H1 (cell line): ENCODE results near the gene GP1BB. TPM values are rescaled to one million over a fixed set of nuclear protein-coding genes. Genes with fewer than 3 reads are reported as not detected.

Experiments
- polyA plus RNA-seq, 7 experiments: library from polyadenylated mRNA; depleted of rRNA in 3 of 7; stranded (reverse) in 5 of 7; unstranded in 2 of 7; fragments of >200 nt in 5 of 7; fragments of 200-250 nt in 2 of 7; gene quantifications; 1 replicate in 5 of 7; 2 replicates in 1 of 7; 4 replicates in 1 of 7; pipeline versions ENCODE4 v1.2.1 to v1.2.3, GENCODE V29; 2011 to 2013; ENCODE audit warnings: missing spikeins in 2 of 7, mixed read lengths in 2 of 7
- total RNA-seq: library from RNA; stranded (reverse); fragmentation: NEBNext Ultra II Directional; extraction: Animal tissue kit (Norgen Biotek cat#: 25700); gene quantifications from 2 replicates; pipeline ENCODE4 v1.2.1, GENCODE V29; 2021
- TF ChIP-seq, protein P1 (sequence below): fragments of 300-600 bp; sonication (generic); IDR thresholded peaks from 2 replicates; pipeline ENCODE4 v1.7.1; 2012; ENCODE audit warnings: low read length, moderate library complexity, mild to moderate bottlenecking, inconsistent platforms; ENCODE audit not compliant: insufficient replicate concordance

Gene GP1BB
- total and polyA plus RNA-seq, 2 of the 8 experiments (the other 6 are each of a cell fraction or from before 2014, with no cell fraction given), result 0.36 TPM; not detected in 1

DNA sequence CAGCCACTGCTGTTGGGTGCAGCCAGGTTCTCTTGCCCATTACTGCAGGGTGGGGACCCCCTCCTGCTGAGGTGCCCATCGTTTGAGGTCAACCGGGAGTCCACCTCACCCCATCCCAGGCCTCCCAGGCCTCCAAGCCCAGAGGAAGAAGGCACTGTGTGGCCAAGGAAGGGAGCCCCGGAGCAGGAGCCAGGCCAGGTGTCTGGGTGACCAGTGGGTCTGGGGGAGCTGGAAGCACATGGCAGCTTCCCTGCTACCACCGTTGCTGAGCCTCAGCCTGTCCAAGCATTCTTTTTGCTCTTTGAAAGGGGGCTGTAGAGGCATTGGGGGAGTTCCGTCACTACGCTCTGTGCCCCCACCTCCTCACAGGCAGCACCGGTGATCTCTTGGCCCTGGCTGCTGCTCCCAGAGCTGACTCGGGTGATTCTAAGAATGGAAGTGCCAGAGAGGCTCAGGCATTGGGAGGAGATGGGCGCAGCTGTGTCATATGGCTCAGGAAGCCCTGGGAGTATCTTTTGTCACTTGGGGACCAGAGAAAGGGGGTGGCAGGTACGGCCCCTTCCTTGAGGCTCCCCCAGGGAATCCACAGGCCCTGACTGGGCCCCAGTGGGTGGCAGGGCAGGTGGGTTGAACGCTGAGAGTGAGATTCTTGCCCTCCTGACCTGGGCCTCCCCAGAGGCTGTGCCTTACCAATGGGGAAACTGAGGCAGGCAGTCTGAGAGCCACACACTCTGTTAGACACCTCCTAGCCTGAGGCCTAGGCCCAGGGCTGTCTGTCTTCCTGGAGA is 7.1 kb upstream of the GP1BB start (continued):
- TF ChIP-seq, protein P1, sequence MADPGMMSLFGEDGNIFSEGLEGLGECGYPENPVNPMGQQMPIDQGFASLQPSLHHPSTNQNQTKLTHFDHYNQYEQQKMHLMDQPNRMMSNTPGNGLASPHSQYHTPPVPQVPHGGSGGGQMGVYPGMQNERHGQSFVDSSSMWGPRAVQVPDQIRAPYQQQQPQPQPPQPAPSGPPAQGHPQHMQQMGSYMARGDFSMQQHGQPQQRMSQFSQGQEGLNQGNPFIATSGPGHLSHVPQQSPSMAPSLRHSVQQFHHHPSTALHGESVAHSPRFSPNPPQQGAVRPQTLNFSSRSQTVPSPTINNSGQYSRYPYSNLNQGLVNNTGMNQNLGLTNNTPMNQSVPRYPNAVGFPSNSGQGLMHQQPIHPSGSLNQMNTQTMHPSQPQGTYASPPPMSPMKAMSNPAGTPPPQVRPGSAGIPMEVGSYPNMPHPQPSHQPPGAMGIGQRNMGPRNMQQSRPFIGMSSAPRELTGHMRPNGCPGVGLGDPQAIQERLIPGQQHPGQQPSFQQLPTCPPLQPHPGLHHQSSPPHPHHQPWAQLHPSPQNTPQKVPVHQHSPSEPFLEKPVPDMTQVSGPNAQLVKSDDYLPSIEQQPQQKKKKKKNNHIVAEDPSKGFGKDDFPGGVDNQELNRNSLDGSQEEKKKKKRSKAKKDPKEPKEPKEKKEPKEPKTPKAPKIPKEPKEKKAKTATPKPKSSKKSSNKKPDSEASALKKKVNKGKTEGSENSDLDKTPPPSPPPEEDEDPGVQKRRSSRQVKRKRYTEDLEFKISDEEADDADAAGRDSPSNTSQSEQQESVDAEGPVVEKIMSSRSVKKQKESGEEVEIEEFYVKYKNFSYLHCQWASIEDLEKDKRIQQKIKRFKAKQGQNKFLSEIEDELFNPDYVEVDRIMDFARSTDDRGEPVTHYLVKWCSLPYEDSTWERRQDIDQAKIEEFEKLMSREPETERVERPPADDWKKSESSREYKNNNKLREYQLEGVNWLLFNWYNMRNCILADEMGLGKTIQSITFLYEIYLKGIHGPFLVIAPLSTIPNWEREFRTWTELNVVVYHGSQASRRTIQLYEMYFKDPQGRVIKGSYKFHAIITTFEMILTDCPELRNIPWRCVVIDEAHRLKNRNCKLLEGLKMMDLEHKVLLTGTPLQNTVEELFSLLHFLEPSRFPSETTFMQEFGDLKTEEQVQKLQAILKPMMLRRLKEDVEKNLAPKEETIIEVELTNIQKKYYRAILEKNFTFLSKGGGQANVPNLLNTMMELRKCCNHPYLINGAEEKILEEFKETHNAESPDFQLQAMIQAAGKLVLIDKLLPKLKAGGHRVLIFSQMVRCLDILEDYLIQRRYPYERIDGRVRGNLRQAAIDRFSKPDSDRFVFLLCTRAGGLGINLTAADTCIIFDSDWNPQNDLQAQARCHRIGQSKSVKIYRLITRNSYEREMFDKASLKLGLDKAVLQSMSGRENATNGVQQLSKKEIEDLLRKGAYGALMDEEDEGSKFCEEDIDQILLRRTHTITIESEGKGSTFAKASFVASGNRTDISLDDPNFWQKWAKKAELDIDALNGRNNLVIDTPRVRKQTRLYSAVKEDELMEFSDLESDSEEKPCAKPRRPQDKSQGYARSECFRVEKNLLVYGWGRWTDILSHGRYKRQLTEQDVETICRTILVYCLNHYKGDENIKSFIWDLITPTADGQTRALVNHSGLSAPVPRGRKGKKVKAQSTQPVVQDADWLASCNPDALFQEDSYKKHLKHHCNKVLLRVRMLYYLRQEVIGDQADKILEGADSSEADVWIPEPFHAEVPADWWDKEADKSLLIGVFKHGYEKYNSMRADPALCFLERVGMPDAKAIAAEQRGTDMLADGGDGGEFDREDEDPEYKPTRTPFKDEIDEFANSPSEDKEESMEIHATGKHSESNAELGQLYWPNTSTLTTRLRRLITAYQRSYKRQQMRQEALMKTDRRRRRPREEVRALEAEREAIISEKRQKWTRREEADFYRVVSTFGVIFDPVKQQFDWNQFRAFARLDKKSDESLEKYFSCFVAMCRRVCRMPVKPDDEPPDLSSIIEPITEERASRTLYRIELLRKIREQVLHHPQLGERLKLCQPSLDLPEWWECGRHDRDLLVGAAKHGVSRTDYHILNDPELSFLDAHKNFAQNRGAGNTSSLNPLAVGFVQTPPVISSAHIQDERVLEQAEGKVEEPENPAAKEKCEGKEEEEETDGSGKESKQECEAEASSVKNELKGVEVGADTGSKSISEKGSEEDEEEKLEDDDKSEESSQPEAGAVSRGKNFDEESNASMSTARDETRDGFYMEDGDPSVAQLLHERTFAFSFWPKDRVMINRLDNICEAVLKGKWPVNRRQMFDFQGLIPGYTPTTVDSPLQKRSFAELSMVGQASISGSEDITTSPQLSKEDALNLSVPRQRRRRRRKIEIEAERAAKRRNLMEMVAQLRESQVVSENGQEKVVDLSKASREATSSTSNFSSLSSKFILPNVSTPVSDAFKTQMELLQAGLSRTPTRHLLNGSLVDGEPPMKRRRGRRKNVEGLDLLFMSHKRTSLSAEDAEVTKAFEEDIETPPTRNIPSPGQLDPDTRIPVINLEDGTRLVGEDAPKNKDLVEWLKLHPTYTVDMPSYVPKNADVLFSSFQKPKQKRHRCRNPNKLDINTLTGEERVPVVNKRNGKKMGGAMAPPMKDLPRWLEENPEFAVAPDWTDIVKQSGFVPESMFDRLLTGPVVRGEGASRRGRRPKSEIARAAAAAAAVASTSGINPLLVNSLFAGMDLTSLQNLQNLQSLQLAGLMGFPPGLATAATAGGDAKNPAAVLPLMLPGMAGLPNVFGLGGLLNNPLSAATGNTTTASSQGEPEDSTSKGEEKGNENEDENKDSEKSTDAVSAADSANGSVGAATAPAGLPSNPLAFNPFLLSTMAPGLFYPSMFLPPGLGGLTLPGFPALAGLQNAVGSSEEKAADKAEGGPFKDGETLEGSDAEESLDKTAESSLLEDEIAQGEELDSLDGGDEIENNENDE, result no peak
